ENCODE measurements around the gene SGIP1.

SGIP1 gene, protein sequence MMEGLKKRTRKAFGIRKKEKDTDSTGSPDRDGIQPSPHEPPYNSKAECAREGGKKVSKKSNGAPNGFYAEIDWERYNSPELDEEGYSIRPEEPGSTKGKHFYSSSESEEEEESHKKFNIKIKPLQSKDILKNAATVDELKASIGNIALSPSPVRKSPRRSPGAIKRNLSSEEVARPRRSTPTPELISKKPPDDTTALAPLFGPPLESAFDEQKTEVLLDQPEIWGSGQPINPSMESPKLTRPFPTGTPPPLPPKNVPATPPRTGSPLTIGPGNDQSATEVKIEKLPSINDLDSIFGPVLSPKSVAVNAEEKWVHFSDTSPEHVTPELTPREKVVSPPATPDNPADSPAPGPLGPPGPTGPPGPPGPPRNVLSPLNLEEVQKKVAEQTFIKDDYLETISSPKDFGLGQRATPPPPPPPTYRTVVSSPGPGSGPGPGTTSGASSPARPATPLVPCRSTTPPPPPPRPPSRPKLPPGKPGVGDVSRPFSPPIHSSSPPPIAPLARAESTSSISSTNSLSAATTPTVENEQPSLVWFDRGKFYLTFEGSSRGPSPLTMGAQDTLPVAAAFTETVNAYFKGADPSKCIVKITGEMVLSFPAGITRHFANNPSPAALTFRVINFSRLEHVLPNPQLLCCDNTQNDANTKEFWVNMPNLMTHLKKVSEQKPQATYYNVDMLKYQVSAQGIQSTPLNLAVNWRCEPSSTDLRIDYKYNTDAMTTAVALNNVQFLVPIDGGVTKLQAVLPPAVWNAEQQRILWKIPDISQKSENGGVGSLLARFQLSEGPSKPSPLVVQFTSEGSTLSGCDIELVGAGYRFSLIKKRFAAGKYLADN

DNA sequence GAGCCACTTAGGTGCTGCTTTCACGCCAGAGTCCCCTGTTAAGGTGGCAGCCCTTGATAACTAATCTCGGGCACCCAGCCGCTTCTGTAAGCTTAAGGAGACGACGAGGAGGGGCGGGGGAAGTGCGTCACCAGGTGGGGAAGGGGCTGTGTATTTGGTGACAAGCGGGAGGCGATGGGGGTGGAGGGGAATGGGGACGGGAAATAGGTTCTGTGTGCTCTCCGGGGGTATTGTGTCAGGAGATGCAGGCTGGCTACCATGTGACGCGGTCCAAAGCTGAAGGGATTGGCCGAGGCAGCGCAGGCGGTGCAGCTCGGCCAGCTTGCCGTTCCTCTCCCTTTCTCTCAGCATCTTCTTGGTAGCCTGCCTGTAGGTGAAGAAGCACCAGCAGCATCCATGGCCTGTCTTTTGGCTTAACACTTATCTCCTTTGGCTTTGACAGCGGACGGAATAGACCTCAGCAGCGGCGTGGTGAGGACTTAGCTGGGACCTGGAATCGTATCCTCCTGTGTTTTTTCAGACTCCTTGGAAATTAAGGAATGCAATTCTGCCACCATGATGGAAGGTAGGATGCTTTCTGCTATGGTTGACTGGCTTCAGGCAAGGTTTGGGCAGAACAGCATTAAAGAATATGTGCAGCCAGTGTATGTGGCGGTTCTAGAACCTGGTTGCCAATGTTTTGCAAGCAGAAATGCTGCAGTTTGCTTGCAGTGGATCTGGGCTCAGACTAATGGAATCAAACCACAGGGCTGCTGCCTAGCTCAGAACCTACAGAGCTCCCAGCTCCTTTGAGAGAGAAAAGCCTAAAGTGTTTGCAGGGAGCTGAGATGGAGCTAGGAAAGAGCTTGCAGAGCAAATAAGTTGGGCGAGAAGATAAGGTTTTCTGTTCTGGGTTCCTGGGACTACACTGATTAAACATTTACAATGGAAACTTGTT is at the start of gene SGIP1:
SGIP1 (plus strand) TSS at position 350 of the 937 bp plus-strand sequence; CDS start at position 556, 206 bp downstream.
- no peak for DNase-seq

DNA sequence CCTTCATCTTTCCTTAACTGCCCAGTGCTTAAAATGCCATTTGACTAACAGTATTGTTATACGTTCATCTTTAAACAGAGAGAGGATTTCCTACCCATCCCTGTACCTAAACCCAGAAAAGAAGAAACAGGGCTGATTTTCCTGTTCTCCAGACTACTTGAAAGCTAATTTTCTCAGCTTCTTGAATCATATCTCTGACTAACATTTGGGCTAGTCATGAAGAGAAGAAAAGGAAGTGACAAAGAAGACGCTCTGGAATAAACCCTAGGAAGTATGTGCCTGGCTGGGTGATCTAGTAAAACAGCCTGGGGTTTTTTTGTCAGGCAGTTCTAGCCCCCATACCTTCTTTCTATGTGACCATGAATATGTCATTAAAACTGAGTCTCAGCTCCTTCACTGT is 44.8 kb upstream of the SGIP1 start:
- no peak for DNase-seq

DNA sequence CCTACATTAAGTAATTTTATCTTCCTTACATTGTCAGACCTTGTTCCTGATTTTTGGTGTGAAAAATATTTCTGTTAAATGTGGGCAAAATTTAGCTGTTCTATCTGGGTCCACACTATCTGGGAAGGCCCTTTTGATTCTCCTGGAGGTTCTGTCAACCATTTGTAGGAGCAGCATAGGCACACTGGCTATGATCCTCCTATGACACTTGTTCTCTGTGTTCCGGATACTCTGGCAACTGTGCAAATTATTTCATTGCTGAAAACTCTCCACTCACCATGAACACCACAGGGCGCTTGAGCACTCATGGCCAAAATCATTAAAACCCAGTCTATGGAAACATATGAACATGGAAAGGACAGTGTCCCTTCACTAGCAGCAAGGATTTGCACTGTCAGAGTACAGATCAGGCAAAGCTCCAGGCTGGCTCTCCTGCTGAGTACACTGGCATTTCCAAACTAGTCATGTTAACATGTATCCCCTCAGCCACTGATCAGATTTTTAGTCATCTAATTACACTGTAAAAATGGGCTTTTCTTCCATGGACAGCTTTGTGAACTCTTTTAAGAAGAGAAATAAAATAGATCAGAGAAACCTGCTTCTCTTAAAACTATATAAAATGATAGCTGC is 43.9 kb upstream of the SGIP1 start:
- DNase-seq: no peak

DNA sequence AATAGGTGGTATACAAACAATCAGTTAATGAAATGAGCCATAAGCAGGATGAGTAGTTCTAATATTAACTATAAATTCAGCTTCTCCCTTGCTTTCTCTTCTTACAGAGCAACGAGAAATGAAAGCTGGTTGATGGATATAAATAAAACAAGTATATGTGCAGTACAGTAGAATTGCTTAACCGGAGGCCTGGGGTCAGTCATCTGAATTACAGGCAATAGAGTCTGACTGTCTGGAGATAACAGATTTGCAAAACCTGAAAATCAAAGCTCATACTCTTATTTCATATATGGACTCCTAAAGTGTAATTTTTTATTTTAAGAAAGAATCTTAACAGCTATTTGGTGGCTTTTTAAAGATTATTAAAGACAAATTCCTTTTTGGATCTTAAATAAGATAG is 43.1 kb upstream of the SGIP1 start:
- DNase-seq: no peak

DNA sequence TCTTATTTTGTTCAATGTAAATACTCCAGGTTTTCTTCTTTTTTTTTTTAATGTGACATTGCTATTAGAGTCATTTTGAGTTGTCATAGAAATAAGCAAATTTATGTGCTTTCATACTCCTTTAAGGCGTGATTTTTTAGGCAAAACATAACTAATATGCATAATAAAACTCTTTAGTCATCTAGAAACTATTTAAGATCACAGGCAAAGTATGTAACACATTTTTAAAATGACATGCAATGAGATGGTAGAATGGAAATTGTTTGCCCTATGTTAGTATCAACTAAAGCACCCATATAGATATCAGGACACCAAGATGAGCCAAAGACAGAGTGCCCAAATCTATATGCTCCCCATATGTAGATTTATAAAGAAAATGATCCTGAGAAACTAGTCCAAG is 41.5 kb upstream of the SGIP1 start:
- no peak for DNase-seq

DNA sequence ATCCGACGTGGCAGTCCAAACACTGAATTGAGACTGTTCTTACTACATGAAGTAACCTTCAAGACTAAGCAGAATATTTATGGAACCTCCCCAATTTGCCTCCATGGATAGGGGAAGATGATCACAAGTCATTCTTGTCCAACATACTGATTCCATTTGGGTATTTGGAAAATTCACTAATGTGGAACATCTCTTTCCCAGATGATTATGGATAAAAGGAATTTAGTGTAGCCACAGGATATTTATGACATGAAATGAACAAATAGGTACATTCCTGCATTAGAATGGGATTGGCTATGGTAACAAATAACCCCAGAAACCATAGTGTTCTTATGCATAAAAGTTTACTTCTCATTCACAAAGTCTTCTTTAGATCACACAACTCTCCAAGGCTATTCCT is 40.2 kb upstream of the SGIP1 start:
- no peak for DNase-seq

DNA sequence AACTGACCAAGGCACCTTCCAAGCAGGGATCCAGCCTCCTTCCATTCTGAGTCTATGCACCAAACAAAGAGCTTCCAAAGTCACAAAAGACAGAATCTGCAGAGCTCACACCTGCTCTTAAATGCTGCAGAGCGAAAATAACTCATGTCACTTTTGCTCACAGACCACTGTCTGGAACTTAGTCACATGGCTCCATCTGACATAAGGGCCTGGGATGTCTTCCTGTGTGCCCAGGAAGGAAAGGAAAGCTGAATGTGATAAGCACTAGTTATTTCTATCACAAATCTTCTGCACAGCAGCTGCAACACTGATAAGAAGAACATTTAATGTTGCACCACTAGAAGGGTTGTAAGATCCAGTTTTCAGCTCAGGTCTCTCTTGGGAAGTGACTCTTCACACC is 39.5 kb upstream of the SGIP1 start:
- DNase-seq: no peak

DNA sequence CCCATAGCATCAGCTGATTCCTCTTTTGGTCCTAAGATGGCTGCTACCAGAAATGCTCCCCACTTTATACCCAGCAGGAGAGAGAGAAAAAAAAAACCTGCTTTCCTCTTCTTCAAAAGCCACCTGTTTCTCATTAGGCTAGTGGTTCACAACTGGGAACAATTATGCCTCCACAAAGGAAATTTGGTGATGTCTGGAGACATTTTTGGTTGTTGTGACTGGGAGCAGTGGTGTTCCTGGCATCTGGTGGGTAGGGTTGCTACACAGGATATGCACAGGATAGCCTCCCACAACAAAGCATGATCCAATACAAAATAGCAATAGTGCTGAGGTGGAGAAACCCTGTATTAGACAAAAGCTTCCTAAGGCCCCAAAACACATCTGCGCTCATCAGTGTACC is 38.5 kb upstream of the SGIP1 start:
- no peak for DNase-seq

DNA sequence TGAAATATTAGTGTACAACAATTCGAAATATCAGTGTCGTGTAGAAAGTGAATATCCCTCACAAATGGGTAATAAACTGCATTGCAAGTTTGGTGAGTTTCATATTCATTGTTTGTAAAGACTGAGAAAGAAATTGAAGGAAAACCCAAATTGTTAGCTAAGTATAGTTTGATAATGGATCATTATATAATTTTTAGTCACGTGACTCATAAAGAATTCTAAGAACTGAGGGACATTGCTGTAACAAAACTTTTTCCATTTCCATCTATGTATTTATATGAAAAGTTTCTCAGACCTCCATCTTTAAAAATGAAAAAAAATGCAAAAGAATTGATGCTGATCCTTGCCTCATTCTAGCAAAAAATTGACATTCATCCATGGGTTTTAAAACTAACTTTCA is 36.0 kb upstream of the SGIP1 start:
- no peak for DNase-seq

DNA sequence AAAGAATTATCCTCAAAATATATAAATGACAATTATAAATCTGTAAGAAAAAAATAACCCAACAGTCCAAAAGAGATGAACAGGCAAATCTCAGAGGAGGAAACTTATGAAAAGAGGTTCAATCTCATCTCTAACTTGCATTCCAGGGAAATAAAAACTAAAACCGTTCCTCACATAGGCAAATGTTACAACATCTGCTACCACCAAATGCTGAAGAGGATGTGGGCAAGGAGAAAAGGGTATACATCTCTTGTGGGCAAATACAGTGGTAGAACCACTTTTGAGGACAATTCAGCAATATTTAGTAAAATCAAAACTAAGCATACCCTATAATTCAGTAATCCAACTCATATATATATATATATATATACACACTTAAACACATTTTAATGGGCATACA is 33.7 kb upstream of the SGIP1 start:
- DNase-seq: no peak

DNA sequence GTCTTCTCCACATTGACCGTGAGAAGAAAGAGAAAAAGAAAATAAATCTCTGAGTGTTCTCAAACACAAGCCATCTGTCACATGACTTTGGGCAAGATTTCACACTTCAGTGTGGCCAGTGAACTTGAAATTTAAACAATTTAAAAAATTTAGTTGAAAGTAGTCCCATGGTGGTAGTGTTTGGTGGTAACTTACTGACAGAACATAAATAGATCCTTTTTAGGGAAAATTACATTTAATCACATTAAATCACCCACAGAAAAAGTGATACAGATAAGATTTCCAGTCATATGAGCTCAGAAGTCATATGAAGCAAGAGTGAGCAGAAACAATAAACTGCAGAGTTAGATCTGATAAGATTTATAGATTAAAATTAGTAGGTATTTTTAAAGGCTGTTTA is 31.9 kb upstream of the SGIP1 start:
- no peak for DNase-seq

DNA sequence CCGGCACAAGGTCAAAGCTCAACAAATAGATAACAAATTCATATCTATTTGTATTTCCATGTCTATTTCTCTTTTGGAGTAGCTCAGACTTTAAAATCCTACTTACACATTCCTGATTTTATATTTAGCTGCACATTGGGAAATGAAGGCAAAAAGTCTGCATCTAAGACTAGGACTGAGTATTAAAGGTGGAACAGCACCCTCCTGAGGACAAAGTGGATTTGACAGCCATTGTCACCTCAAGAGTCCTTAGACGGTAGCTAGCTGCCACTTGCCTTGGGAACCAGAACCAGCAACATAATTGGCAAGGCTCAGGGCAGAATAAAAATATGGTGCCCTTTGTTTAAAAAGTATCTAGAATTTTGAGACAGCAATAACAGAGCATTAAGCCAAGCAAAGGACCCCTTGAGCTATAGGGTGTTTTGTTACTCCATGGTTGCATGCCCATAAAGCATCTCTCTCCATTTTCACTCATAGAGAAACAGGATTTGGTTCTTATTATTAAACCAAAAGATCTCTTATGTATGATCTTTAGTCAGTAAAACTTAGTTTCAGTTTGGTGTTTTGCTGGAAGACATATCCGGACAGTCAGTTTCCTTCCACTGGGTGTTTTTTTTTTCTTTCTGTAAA is 30.0 kb upstream of the SGIP1 start:
- no peak for DNase-seq

DNA sequence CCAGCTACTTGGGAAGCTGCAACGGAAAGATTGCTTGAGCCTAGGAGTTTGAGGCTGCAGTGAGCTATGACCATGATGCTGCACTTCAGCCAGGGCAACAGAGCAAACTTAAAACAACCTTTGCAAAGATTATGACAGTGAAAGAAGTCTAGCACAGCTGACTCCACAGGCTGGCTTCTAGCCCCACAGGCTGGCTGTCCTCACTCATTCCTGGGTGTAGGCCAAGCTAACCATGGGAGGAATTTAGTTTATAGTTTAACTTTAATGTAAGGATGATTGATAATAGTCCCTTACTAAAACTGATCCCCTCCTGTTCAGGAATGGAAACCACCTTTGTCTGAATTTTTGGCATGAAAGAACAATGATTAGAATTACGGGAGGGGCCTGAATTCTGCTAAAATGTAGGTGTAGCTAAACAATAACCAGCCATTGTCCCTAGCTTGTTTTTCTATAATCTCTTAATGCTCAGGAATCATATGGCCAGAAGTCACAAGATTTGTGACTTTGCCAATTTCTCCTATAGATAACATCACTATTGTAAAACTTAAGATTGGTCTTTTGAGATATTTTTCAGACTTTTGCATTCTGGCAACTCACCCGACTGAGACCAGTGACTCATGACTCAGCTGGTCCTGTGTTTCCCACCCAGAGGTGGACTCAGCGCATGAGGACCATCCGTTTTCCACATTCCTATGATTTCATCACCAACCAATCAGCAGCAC is 28.1 kb upstream of the SGIP1 start:
- no peak for DNase-seq

DNA sequence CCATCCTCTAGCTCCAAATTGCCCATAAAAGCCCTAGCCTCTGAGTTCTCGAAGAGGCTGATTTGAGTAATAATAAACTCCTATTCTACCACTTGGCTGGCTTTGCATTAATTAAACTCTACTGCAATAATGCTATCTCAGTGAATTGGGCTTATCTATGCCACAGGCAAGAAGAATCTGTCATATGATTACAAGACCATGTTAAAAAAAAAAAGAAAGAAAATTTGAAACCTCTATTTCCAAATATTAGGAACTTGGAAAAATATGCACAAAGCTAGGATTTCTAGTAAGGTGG is 27.6 kb upstream of the SGIP1 start:
- DNase-seq: no peak

DNA sequence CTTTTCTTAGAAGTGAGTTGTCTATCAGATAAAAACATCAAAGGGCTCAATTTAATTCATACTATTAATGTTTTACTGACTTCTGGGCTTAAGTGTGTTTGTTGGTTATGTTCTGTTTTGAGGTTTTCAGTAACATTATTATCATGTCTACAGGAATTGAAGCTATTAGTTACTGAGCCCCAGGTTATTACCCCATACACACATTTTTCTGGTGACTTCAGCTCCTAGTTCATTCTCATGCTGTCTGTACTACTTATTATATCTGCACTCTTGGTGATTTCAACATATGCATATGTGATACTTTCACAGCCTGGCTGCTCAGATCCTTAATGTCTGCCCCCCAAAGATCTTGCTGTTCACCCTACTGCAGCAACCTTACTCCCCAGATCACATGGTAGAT is 27.0 kb upstream of the SGIP1 start:
- DNase-seq: no peak

DNA sequence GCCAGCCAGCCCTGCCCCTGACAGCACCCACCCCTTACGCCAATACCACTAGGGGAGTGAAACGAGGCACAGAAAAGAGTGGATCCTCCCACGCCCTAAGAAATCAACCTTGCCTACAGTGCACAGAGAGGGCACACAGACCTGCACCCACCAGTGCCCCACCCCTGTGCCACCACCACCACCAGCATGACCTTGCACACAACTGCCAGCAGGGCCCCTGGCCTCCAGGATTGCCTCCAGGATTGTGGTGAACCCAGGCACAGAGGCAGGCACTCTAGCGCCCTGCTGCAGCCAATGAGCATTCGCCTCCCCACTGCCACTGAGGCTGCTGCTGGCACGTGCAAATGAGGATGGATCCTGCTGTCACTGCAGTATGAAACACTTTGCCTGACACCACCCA is 23.5 kb upstream of the SGIP1 start:
- no peak for DNase-seq

DNA sequence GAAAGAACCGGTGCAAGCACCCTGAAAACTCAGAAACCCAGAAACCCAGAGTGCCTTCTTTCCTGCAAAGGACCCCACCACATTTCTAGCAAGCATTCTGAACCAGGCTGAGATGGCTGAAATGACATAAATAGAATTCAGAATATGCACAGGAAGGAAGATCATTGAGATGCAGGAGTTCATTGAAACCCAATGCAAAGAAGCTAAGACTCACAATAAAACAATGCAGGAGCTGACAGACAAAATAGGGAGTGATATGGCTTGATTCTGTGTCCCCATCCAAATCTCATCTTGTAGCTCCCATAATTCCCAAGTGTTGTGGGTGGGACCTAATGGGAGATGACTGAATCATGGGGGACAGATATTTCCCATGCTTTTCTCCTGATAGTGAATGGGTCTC is 22.8 kb upstream of the SGIP1 start:
- DNase-seq: no peak

DNA sequence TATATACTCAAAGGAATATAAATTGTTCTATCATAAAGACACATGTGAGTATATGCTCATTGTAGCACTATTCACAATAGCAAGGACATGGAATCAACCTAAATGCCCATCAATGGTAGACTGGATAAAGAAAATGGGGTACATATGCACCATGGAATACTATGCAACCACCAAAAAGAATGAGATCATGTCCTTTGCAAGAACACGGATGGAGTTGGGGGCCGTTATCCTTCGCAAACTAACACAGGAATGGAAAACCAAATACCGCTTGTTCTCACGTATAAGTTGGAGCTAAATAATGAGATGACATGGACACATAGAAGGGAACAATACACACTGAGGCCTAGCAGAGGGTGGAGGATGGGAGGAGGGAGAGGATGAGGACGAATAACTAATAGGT is 16.0 kb upstream of the SGIP1 start:
- no peak for DNase-seq

DNA sequence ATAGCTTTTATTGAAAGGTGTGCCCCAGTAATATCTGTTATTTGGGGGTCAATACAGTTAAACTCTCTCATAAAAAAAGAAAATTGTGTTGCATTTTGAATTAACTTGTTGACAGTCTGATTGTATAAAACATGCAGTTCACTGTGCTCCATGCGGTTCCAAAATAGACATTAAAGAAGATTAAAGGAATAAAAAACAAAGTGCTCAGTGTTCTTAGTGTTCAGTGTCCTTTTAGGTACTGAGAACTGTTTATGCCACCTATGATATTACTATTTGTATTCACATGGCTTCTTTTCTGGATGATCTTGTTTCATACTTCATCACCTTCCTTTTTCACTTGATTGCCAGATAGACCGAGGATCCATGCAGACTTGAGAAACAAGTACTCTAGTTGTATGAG is 15.3 kb upstream of the SGIP1 start:
- DNase-seq: no peak

DNA sequence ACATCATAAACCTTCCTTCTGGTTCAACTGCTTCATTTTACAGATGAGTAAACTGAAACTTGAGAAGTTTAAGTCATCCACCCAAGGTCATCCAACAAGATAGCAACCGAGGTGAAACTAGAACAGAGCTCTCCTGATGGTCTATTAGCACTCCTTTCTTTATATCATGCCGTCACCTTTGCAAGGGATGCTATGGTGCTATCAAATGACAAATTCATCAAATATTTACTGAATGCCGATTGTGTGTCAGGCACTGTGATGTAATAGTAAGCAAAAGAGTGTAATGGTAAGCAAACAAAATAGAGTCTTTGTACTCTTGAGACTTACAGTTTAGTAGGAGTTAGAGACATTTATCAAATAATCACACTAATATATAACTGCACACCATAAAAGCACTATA is 14.0 kb upstream of the SGIP1 start:
- DNase-seq: no peak

DNA sequence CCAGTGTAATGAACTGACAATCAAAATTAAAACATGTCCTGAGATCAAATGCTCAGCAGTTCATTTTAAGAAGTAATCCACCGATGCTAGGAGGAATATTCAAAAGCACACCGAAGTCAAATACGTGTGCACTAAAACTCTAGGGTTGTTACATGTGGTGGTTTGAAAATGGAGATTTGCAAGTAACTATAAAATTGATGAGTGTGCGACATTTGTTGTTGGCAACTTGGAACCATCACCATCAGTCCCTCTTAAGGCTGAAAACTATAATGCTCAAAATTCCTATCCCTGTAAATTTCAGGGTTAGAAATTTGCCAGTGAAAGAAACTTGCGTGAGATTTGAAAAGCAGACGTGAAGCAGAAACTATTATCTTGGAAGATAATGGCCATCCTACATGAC is 13.3 kb upstream of the SGIP1 start:
- no peak for DNase-seq
